Right atrium auricular region (tissue), 2 donors: Measurements from ENCODE around the gene CACNA1B. TPM values are rescaled to one million over a fixed set of nuclear protein-coding genes. Genes with fewer than 3 reads are reported as not detected.
"Not testable (repeated sequence)": the region's sequence is repeated elsewhere in the genome, so short reads cannot be mapped to it uniquely, and the experiment has no call there.

Experiments used
- DNase-seq: peaks from one replicate; pipeline ENCODE4 v3.0.0-alpha.2; 2019; ENCODE audit warnings: low spot score
- H3K27ac ChIP-seq, 2 donors: fragments of 200-600 bp; sonication (generic); 1 replicate in 1 of 2; 2 replicates in 1 of 2; pipeline ENCODE4 v1.5.1; 2016 to 2019
- H3K27me3 ChIP-seq, 2 donors: fragments of 200-600 bp; sonication (generic); one replicate each; pipeline versions ENCODE4 v1.5.1 to v1.6.0; 2017 to 2019
- H3K36me3 ChIP-seq: fragments of 200-600 bp; sonication (generic); one replicate; pipeline ENCODE4 v1.5.1; 2016
- H3K4me1 ChIP-seq, 2 donors: fragments of 200-600 bp; sonication (generic); one replicate each; pipeline versions ENCODE4 v1.5.1 to v1.6.0; 2017 to 2019
- H3K4me3 ChIP-seq, 2 donors: fragments of 200-600 bp; sonication (generic); 1 replicate in 1 of 2; 2 replicates in 1 of 2; pipeline ENCODE4 v1.5.1; 2017 to 2019; ENCODE audit warnings: mild to moderate bottlenecking in 1 of 2, moderate library complexity in 1 of 2
- H3K9me3 ChIP-seq, 2 donors: fragments of 200-600 bp; sonication (generic); one replicate each; pipeline ENCODE4 v1.5.1; 2019
- total RNA-seq, 2 donors: library from RNA; depleted of rRNA; stranded (reverse); fragments of >200 nt; gene quantifications; one replicate each; pipeline ENCODE4 v1.1.0, GENCODE V29; 2016
- TF ChIP-seq, protein P1 (sequence below), 2 donors: fragments of 200-600 bp; sonication (generic); IDR thresholded peaks; one replicate each; pipeline ENCODE4 v1.5.1; 2019; ENCODE audit warnings: antibody characterized with exemption in 2 of 2

CACNA1B gene
- total RNA-seq, 2 donors from 2014 or later = 0.04 to 0.41 TPM

DNA sequence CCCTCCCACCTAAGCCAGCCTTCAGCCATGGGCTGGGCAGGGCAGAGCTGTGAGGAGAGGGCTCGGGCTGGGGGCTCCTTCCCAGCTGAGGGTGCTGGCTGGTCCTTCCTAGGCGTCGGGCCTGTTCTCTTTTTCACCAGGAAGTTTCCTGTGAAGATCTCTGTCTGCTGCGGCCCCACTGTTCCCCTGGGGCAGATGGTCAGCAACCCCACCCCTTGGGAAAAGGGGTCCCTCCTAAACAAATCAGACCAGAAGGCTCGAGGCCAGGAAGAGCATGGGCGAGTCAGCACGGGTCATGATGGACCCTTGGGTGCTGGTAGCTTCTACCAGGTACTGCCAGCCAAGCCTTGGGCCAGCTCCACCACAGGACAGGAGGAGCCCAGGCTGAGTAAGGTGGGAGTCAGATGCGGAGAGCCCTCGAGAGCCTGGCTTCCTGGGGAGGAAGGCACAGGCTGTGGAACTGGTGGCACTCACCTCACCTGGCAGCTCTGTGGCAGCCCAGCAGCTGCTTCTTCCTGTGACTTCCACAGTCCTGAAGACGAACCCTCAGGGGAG is 3.5 kb downstream of the CACNA1B start:
- Histone ChIP-seq H3K27me3 (peaks cover 0 to 14% of the 10 kb centered on the region in 2 donors), H3K36me3 (no peaks in the 10 kb centered on the region), H3K4me3 (no peak overlapping the region), H3K27ac (no peak overlapping the region), H3K9me3 (no peaks in the 10 kb centered on the region), H3K4me1 (peaks cover 0 to 7% of the 10 kb centered on the region in 2 donors)
- no peak for DNase-seq
- TF ChIP-seq, protein P1, sequence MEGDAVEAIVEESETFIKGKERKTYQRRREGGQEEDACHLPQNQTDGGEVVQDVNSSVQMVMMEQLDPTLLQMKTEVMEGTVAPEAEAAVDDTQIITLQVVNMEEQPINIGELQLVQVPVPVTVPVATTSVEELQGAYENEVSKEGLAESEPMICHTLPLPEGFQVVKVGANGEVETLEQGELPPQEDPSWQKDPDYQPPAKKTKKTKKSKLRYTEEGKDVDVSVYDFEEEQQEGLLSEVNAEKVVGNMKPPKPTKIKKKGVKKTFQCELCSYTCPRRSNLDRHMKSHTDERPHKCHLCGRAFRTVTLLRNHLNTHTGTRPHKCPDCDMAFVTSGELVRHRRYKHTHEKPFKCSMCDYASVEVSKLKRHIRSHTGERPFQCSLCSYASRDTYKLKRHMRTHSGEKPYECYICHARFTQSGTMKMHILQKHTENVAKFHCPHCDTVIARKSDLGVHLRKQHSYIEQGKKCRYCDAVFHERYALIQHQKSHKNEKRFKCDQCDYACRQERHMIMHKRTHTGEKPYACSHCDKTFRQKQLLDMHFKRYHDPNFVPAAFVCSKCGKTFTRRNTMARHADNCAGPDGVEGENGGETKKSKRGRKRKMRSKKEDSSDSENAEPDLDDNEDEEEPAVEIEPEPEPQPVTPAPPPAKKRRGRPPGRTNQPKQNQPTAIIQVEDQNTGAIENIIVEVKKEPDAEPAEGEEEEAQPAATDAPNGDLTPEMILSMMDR (IDR thresholded peaks at IDR 0.05) = no peak

DNA sequence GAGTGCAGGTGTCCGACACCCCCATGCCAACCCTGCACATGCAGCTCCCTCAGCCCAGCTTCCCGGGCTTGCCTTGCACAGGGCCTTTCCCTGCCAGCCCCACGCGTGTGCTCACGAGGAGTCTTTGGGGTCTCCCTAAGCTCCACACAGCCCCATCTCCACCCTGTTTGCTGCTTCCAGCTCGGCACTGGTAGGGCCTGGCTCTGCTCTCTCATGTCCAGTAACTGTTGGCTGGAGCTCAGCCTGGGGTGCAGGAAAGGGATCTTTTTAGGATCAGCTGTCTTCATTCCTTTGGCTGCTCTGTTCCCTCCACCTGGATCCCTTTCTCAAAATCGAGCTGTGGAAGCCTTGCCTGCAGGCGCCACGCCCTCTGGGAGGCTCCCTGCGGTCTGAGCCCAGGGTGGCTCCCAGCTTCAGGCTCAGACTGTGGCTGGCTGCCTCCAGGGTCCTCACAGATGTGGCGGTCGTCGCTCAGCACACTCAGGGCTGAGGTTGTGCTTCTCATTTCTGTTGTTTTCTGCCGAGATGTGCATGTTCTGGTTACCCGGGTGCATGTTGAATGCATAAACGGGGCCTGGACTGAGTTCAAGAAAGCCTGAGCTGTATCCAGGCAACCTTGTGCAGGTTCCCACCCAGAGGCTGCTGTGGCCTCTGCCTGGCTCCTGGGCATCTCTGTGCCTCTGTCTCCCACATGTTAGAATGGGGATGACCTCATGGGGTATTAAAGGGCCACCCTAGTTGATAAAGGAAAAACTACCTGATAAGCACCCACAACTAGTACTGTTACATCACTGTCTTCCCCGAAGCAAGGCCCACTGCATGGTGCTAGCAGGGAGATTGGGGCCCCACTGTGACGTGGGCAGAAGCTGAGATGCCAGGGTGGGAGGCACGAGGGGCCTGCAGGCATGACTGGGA is 4.3 kb downstream of the CACNA1B start:
- Histone ChIP-seq H3K4me3 (no peak overlapping the region), H3K4me1 (peaks cover 0 to 7% of the 10 kb centered on the region in 2 donors), H3K27ac (no peak overlapping the region), H3K27me3 (peaks cover 0 to 12% of the 10 kb centered on the region in 2 donors), H3K36me3 (no peaks in the 10 kb centered on the region), H3K9me3 (no peaks in the 10 kb centered on the region)
- DNase-seq = no peak
- TF ChIP-seq, protein P1 (IDR thresholded peaks at IDR 0.05) = no peak

DNA sequence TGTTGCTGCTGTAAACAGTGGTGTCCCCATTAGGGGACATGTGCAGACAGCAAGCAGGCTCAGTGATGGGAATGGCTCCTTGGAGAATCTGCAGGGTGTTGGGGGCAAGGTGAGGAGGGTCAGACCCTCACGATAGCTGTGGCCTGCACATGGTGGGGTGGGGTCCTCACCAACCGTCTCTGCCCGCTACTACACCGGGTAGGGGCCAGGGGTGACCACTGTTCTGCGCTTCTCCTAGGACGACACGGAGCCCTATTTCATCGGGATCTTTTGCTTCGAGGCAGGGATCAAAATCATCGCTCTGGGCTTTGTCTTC is 4.9 kb downstream of the CACNA1B start:
- H3K27me3 ChIP-seq = peaks cover 0 to 7% of the 10 kb centered on the region in 2 donors
- TF ChIP-seq, protein P1 (IDR thresholded peaks at IDR 0.05) = no peak
- no peak for DNase-seq
- no peaks in the 10 kb centered on the region for H3K36me3 ChIP-seq
- peaks cover 0 to 7% of the 10 kb centered on the region in 2 donors for H3K4me1 ChIP-seq
- H3K27ac ChIP-seq = no peak overlapping the region
- H3K4me3 ChIP-seq = no peak overlapping the region
- no peaks in the 10 kb centered on the region for H3K9me3 ChIP-seq

DNA sequence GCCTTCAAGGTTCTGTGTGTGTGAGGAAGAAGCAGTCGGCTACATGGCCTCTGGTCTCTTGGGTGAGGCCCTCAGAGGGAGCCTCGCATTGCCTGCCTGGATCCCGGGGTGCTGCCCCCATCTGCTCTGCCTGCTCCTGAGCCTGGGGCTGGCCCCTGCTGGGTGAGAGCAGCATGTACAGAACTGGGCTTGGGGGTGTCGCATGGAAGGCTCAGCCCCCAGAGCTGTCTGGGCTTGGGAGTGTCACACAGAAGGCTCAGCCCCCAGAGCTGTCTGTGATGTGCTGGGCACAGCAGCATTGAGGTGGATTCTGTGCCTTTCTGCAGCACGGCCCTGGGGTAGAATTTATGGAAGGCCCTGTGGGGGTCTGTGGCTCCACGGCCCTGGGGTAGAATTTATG is 6.4 kb downstream of the CACNA1B start:
- H3K4me3 ChIP-seq, DNase-seq, H3K36me3 ChIP-seq, H3K9me3 ChIP-seq, H3K27ac ChIP-seq, H3K27me3 ChIP-seq, H3K4me1 ChIP-seq: not testable (repeated sequence)

DNA sequence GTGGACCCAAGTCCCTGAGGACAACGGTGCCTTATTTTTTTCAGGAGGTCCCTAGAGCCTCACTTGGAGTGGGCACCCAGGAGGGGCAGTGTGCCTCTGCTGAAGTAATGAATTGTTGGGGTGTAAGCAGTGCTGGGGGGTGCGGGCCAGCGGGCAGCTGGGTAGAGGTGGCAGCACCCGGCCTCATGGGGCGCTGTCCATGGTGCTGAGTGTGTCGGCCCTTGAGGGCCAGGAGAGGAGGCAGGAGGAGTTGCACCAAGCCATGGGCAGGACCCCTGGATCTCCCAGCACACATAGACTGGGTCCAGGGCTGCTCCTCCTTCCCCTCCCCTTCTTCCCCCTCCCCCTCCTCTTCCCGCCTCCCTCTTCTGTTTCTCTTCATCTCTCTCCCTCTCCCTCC is 7.0 kb downstream of the CACNA1B start:
- H3K9me3 ChIP-seq, H3K27me3 ChIP-seq, H3K36me3 ChIP-seq, H3K4me3 ChIP-seq, H3K27ac ChIP-seq, DNase-seq, H3K4me1 ChIP-seq: not testable (repeated sequence)

DNA sequence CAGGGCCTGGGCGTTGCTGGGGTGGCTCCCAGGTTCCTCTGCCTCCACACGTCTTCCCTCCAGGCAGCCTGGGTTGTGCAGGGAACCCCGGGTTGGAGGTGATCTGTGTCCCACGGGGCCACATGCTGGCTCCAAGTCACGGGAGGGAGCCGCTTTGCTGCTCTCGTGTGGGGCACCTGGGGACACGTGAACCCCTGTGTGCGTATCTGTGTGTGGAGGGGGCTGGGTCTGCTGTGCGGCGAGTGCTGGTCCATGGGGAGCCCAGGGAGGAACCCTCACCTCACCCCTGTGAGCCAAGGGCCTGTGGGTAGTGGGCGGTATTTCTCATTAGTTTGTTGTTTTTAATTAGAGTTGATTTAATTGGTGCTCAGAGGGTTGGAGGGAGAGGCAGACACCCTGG is 7.5 kb downstream of the CACNA1B start:
- not testable (repeated sequence) for DNase-seq, H3K36me3 ChIP-seq, H3K27me3 ChIP-seq, H3K4me3 ChIP-seq, H3K9me3 ChIP-seq, H3K27ac ChIP-seq, H3K4me1 ChIP-seq

DNA sequence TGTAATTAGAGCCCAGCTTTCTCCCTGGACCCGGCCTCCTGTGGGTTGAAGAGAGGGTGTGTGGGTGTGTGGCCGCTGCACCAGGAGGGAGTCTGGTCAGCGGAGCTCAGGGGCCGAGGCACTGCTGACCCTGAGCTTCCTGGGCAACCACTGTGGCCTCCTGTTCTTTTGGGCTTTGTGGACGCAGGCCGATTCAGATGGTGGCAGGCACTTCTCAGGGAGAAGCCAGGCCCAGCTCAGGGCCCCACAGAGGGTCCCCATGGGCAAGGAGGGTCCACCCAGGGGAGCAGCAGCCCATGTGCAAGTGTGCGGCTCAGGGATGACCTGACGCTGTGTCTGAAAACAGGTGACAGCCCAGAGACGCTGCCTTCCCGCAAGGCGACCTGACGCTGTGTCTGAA is 11.0 kb downstream of the CACNA1B start:
- H3K27ac ChIP-seq, DNase-seq, H3K27me3 ChIP-seq, H3K9me3 ChIP-seq, H3K36me3 ChIP-seq, H3K4me3 ChIP-seq, H3K4me1 ChIP-seq: not testable (repeated sequence)

DNA sequence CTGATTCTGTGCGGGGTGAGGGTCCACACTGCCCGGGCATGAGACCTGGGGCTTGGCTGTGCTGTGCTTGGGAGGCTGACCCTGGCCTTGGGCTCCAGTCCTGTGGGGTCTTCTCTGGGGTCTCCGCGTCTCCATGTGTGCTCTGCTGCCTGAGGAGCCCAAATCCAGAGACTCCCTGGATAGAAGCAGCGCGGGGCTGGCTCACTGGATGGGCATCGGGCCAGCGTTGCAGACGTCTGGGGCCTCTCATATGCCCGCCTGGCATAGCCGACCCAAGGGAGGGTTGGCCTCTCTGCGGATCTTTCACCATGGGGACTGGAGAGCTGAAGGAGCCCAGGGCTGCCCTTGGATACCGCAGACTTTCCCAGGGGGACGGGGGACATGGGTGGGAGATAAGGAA is 12.4 kb downstream of the CACNA1B start:
- not testable (repeated sequence) for DNase-seq, H3K36me3 ChIP-seq, H3K9me3 ChIP-seq, H3K27ac ChIP-seq, H3K4me3 ChIP-seq, H3K27me3 ChIP-seq, H3K4me1 ChIP-seq

DNA sequence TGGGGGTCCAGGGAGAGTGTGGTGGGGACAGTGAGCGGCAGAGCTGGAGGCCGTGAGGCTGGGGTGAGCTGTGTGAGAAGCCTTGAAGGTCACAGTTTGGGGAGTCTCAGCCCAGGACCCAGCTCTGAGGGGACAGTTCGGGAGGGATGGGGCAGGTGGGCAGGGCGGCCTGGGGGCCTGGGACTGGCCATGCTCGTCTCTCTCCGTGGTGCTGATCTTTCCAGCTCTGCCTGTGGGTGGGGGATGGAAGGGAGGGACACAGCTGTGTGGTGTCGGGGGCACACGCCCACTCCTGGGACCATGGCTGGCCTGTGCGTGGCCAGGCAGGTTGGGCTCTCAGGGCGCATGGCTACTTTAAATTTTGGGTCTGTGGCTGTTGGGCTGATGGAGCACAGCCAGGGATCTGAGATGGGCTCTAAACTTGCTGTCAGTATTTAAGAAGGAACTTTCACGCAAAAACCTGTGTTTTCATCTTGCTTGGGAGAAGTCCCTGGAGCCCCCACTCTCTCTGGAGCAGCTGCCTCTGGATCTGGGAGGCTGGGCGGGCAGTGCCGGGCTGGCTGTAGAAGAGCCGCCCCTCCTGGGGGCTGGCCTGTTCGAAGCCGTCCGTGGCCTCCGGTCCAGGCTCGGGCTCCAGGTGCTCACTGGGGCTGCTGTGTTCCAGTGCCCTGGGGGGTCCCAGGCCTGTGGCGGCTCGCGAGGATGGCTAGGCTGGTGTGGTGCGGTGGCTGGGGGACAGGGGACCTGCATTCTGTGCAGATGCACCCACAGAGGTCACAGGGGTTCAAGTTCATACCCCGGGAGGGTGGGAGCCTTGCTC is 13.4 kb downstream of the CACNA1B start:
- not testable (repeated sequence) for H3K4me3 ChIP-seq, H3K4me1 ChIP-seq, H3K27ac ChIP-seq, H3K9me3 ChIP-seq, H3K27me3 ChIP-seq, H3K36me3 ChIP-seq, DNase-seq
